BJ (cell line): ENCODE results near the gene MYOM1. TPM values are rescaled to one million over a fixed set of nuclear protein-coding genes. Genes with fewer than 3 reads are reported as not detected.
"Not testable (repeated sequence)": the region's sequence is repeated elsewhere in the genome, so short reads cannot be mapped to it uniquely, and the experiment has no call there.

Source experiments
- CTCF ChIA-PET: fragments of 350-600 bp; formaldehyde crosslinking; extraction: SDS; loops from one replicate; lab custom pipeline; 2021; ENCODE audit warnings: antibody characterized with exemption, inconsistent platforms; lab: Yijun Ruan, JAX
- POLR2A ChIA-PET: fragments of 300-600 bp; sonication (Branson Sonifier 250); formaldehyde crosslinking; extraction: SDS; loops from one replicate; lab custom pipeline; 2021; ENCODE audit warnings: antibody characterized with exemption; lab: Charles Lee
- DNase-seq: peaks from one replicate; pipeline ENCODE4 v3.0.0-alpha.2; 2011; ENCODE audit warnings: low read depth
- H3K27me3 ChIP-seq: 2 replicates; pipeline ENCODE4 v1.6.0; 2011; ENCODE audit warnings: low read length; ENCODE audit not compliant: control insufficient read depth, insufficient read depth
- H3K36me3 ChIP-seq: 2 replicates; pipeline ENCODE4 v1.5.1; 2011; ENCODE audit warnings: low read length; ENCODE audit not compliant: control insufficient read depth, insufficient read depth
- H3K4me3 ChIP-seq: 2 replicates; pipeline ENCODE4 v1.5.1; 2011; ENCODE audit warnings: low read depth, mild to moderate bottlenecking, control low read depth, low read length
- polyA plus RNA-seq: library from polyadenylated mRNA; depleted of rRNA; stranded (reverse); fragments of >200 nt; gene quantifications from 2 replicates; pipeline ENCODE4 v1.2.3, GENCODE V29; 2011
- TF ChIP-seq, protein P1 (sequence below): IDR thresholded peaks from 2 replicates; pipeline ENCODE4 v1.5.1; 2011; ENCODE audit warnings: low read depth, mild to moderate bottlenecking, control low read depth, inconsistent platforms, low read length, moderate library complexity; ENCODE audit not compliant: insufficient read depth

The MYOM1 gene
- polyA plus RNA-seq, 1 experiment, result 0.48 TPM

DNA sequence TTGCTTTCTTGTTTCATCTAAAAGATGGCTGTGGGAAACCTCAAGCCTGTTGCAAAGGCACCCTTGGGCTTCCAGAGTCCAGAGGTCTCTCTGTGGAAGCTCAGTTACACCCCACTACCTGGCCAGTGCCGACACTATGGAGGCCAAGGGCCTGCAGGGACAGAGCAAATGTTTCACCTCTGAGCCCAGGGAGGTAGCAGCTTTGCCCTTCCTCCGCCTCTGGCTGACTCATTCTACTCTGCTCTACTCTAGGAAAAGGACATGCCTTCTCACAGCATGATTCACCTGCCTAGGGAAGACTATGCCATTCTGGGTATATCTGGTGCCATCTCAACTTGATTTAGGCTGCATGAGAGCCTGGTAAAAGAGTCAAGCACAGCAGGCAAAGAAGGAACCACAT, 12.2 kb downstream of the MYOM1 start:
- POLR2A ChIA-PET, result no interaction called here
- Histone ChIP-seq H3K4me3 (no peak overlapping the region), H3K36me3 (no peaks in the 10 kb centered on the region), H3K27me3 (no peaks in the 10 kb centered on the region)
- no peak for DNase-seq
- TF ChIP-seq, protein P1, sequence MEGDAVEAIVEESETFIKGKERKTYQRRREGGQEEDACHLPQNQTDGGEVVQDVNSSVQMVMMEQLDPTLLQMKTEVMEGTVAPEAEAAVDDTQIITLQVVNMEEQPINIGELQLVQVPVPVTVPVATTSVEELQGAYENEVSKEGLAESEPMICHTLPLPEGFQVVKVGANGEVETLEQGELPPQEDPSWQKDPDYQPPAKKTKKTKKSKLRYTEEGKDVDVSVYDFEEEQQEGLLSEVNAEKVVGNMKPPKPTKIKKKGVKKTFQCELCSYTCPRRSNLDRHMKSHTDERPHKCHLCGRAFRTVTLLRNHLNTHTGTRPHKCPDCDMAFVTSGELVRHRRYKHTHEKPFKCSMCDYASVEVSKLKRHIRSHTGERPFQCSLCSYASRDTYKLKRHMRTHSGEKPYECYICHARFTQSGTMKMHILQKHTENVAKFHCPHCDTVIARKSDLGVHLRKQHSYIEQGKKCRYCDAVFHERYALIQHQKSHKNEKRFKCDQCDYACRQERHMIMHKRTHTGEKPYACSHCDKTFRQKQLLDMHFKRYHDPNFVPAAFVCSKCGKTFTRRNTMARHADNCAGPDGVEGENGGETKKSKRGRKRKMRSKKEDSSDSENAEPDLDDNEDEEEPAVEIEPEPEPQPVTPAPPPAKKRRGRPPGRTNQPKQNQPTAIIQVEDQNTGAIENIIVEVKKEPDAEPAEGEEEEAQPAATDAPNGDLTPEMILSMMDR, result no peak
- CTCF ChIA-PET, result interaction anchor here (1.0 kb wide), 1 partner anchor 10 kb away, joined by 3 read pairs; no protein-coding TSS in a partner anchor

DNA sequence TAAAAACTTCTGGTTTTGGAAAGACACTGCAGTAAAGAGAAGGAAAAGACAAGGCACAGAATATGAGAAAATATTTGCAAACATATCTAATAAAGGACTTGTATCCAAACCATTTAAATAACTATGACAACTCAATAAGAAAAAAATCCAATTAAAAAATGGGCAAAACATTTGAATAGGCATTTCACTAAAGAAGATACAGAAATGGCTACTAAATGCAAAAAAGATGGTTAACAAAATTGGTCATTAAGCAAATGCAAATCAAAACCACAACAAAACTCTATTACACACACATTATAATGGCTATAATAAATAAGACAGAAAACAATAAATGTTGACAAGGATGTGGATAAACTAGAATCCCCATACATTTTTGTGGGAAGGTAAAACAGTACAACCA, 14.5 kb downstream of the MYOM1 start:
- Histone ChIP-seq H3K27me3 (no peaks in the 10 kb centered on the region), H3K4me3 (no peak overlapping the region), H3K36me3 (no peaks in the 10 kb centered on the region)
- TF ChIP-seq, protein P1, result no peak
- POLR2A ChIA-PET, result no interaction called here
- CTCF ChIA-PET, result interaction anchor here (1.0 kb wide), 1 partner anchor 21 kb away, joined by 3 read pairs; no protein-coding TSS in a partner anchor
- no peak for DNase-seq

DNA sequence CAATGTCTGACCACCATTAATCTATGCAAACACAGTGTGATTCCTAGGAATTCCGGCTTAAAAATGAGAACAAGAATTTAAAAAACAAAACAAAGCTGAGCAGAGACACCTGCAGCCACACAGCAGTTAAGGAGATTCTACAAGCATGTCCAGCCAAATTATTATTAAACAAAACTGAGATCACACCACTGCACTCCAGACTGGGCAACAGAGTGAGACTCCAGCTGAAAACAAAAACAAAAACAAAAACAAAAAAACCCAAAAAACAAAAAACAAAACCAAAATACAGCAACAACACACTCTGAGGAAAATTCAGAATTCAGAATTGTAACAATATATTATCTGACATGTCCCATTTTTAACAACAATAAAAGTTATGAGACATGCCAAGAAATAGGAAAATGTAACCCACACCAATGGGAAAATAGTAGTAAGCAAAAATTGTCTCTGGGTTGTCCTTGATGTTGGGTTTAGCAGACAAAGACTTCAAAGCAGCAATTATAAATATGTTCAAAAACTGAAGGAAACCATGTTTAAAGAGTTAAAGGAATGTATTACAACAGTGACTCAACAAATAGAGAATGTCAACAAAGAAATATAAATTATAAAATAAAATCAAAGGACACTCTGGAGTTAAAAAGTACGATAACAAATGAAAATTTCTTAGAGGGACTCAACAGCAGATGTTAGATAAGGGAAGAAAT, 19.7 kb downstream of the MYOM1 start:
- no peaks in the 10 kb centered on the region for H3K27me3 ChIP-seq
- TF ChIP-seq, protein P1, result no peak
- DNase-seq, result no peak
- H3K36me3 ChIP-seq, result no peaks in the 10 kb centered on the region
- CTCF ChIA-PET, result interaction anchor here (1.6 kb wide), 1 partner anchor 49 kb away, joined by 3 read pairs; no protein-coding TSS in a partner anchor
- POLR2A ChIA-PET, result no interaction called here
- H3K4me3 ChIP-seq, result no peak overlapping the region

DNA sequence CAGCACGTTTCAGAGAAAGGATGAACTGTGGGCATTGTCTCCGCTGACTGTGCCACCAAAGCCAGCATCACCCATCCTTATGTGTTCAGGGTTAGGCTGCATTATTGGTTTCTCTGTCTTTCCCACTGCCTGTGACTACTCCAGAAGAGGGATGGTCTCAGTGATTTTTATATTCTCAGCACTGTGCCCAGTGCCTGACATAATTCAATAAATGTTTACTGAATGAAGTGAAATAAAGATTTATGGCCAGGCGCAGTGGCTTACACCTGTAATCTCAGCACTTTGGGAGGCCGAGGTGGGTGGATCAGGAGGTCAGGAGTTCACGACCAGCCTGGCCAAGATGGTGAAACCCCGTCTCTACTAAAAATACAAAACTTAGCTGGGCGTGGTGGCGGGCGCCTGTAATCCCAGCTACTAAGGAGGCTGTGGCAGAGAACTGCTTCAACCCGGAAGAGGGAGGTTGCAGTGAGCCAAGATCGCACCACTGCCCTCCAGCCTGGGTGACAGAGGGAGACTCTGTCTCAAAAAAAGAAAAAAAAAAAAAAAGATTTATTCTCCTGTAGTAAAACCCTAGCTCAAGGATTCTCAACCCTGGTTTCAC, 21.4 kb downstream of the MYOM1 start:
- H3K27me3 ChIP-seq, POLR2A ChIA-PET, H3K4me3 ChIP-seq, H3K36me3 ChIP-seq, DNase-seq: not testable (repeated sequence)
- CTCF ChIA-PET, result interaction anchor here (1.6 kb wide), 1 partner anchor 47 kb away, joined by 3 read pairs; no protein-coding TSS in a partner anchor

DNA sequence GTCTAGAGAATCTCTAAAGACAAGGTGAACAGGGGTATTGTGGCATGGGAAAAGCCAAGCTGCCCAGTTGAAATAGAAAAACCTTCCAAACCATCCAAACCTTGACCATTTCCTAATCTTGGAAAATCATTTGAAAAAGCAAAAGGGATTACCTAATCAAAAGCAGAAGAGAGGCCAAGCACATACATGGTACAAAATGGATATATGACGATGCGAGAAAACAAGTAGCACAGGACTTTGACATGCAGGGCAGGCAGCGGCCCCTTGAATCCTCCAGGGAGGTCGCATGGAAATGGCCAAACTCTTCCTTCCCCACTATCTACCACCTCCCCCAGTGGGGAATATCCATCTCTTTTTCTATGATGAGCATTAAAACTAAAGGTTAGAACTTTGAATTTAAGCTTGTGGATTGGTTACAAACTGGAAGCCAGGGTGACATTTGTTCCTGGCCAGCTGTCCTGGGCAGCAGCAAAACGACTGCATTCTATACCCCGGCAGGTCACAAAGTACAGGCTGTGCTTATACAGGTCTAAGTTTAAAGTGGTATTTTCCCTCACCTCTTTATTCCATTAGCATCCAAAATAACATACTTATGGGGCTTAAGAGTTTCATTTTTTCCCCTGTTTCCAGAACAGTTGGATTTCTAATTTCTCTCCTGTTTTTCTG, 24.7 kb downstream of the MYOM1 start:
- DNase-seq, result no peak
- TF ChIP-seq, protein P1, result no peak
- Histone ChIP-seq H3K4me3 (no peak overlapping the region), H3K36me3 (no peaks in the 10 kb centered on the region), H3K27me3 (no peaks in the 10 kb centered on the region; the same call in 1 of the 2 replicates)
- POLR2A ChIA-PET, result no interaction called here
- CTCF ChIA-PET, result interaction anchor here (0.9 kb wide), 1 partner anchor 17 kb away, joined by 3 read pairs; no protein-coding TSS in a partner anchor
